GM23338 (cell line): ENCODE measurements around the gene CAPN10. TPM values are rescaled to one million over a fixed set of nuclear protein-coding genes. Genes with fewer than 3 reads are reported as not detected.
A peak's percentile ranks its signal among the peaks of the same experiment; 100 is the strongest.

Experiments used
- ATAC-seq: fragments of 200-7000 bp; cut with Tn5 transposase; 3 replicates; pipeline ENCODE4 v1.9.1; 2020
- DNase-seq: peaks from one replicate; pipeline ENCODE4 v3.0.0-alpha.2; 2015; ENCODE audit warnings: low spot score
- H2AFZ ChIP-seq: fragments of 200-600 bp; sonication (generic); 2 replicates; pipeline ENCODE4 v1.8.0; 2016; ENCODE audit warnings: antibody characterized with exemption, mild to moderate bottlenecking, moderate library complexity
- H3F3A ChIP-seq: fragments of 200-600 bp; sonication (generic); replicated peaks from 2 replicates; pipeline ENCODE4 v1.8.0; 2017; ENCODE audit warnings: antibody characterized with exemption, mixed run types, low read depth
- H3K27ac ChIP-seq: fragments of 200-600 bp; sonication (generic); 2 replicates; pipeline ENCODE4 v1.6.1; 2016; ENCODE audit warnings: low read depth
- H3K27me3 ChIP-seq: fragments of 200-600 bp; sonication (generic); 2 replicates; pipeline ENCODE4 v1.8.0; 2016; ENCODE audit warnings: mild to moderate bottlenecking, mixed run types, moderate library complexity; ENCODE audit not compliant: insufficient read depth
- H3K36me3 ChIP-seq: fragments of 200-600 bp; sonication (generic); 2 replicates; pipeline ENCODE4 v1.8.0; 2016; ENCODE audit warnings: mild to moderate bottlenecking; ENCODE audit not compliant: insufficient read depth
- H3K4me1 ChIP-seq: fragments of 200-600 bp; sonication (generic); 2 replicates; pipeline ENCODE4 v1.8.0; 2016; ENCODE audit warnings: mild to moderate bottlenecking, moderate library complexity; ENCODE audit not compliant: insufficient read depth
- H3K4me2 ChIP-seq: fragments of 200-600 bp; sonication (generic); 2 replicates; pipeline ENCODE4 v1.7.1; 2017; ENCODE audit warnings: mixed run types
- H3K4me3 ChIP-seq: fragments of 200-600 bp; sonication (generic); 2 replicates; pipeline ENCODE4 v1.6.1; 2016; ENCODE audit warnings: mixed run types
- H3K79me2 ChIP-seq: fragments of 200-600 bp; sonication (generic); replicated peaks from 2 replicates; pipeline ENCODE4 v1.8.0; 2017; ENCODE audit warnings: mild to moderate bottlenecking; ENCODE audit not compliant: insufficient read depth
- H3K9me2 ChIP-seq: fragments of 200-600 bp; sonication (generic); 2 replicates; pipeline ENCODE4 v1.8.0; 2017; ENCODE audit not compliant: insufficient read depth
- H4K20me1 ChIP-seq: fragments of 200-600 bp; sonication (generic); replicated peaks from 2 replicates; pipeline ENCODE4 v1.8.0; 2017; ENCODE audit warnings: mild to moderate bottlenecking; ENCODE audit not compliant: insufficient read depth
- H3K27ac Mint-ChIP-seq: 2 replicates; pipeline ENCODE4 v1.8.0; 2020; ENCODE audit warnings: inconsistent platforms, mild to moderate bottlenecking, moderate library complexity, mixed read lengths
- H3K27me3 Mint-ChIP-seq: 3 replicates; pipeline ENCODE4 v1.8.0; 2022; ENCODE audit warnings: low read depth, mild to moderate bottlenecking, moderate library complexity, mixed read lengths, inconsistent platforms; ENCODE audit not compliant: insufficient read depth, poor library complexity
- H3K36me3 Mint-ChIP-seq: 3 replicates; pipeline ENCODE4 v1.8.0; 2021; ENCODE audit warnings: low read depth, mild to moderate bottlenecking, inconsistent platforms, moderate library complexity, mixed read lengths
- H3K4me1 Mint-ChIP-seq: 3 replicates; pipeline ENCODE4 v1.8.0; 2020; ENCODE audit warnings: mild to moderate bottlenecking, inconsistent platforms, mixed read lengths
- H3K4me3 Mint-ChIP-seq: 3 replicates; pipeline ENCODE4 v1.8.0; 2021; ENCODE audit warnings: moderate library complexity, mild to moderate bottlenecking, inconsistent platforms, mixed read lengths
- H3K9me3 Mint-ChIP-seq: 3 replicates; pipeline ENCODE4 v1.8.0; 2020; ENCODE audit warnings: moderate library complexity, mild to moderate bottlenecking, inconsistent platforms, mixed read lengths
- CTCF ChIP-seq, 2 experiments: fragments of 200-600 bp in 1 of 2; sonication (generic) in 1 of 2; conservative IDR thresholded peaks; 2 replicates each; pipeline versions ENCODE4 v1.5.1 to v1.6.1; 2016 to 2017; ENCODE audit warnings: antibody characterized with exemption in 2 of 2, low read depth in 2 of 2, mild to moderate bottlenecking in 2 of 2, moderate library complexity in 1 of 2
- ETS1 ChIP-seq: IDR thresholded peaks from 2 replicates; pipeline ENCODE4 v1.6.1; 2016; ENCODE audit warnings: antibody characterized with exemption
- EZH2phosphoT487 ChIP-seq: fragments of 200-600 bp; sonication (generic); IDR thresholded peaks from one replicate; pipeline ENCODE4 v1.8.1; 2018; ENCODE audit warnings: antibody characterized with exemption; ENCODE audit not compliant: unreplicated experiment
- JUNB ChIP-seq: IDR thresholded peaks from one replicate; pipeline ENCODE4 v1.6.1; 2016; ENCODE audit warnings: antibody characterized with exemption; ENCODE audit not compliant: unreplicated experiment
- NANOG ChIP-seq: IDR thresholded peaks from 2 replicates; pipeline ENCODE4 v1.6.1; 2016; ENCODE audit warnings: antibody characterized with exemption, borderline replicate concordance
- REST ChIP-seq: IDR thresholded peaks from one replicate; pipeline ENCODE4 v1.6.1; 2018; ENCODE audit warnings: antibody characterized with exemption; ENCODE audit not compliant: unreplicated experiment
- polyA plus RNA-seq: library from polyadenylated mRNA; unstranded; fragments of >200 nt; fragmentation: Nextera tagmentation; extraction: Ambion mirVana; gene quantifications from 2 replicates; pipeline ENCODE4 v1.2.1, GENCODE V29; 2016
- total RNA-seq: library from RNA; depleted of rRNA; stranded (reverse); fragments of >200 nt; shearing (Covaris generic); gene quantifications from 2 replicates; pipeline ENCODE4 v1.2.3, GENCODE V29; 2014

The CAPN10 gene
- total and polyA plus RNA-seq, 2 experiments from 2014 or later, result 30.2 to 59.8 TPM

GRCh38 chr2:240579071-240579762 lies 7.3 kb upstream of the CAPN10 start (continued):
- TF ChIP-seq EZH2phosphoT487, result no peak
- no peak for TF ChIP-seq JUNB
- TF ChIP-seq REST, result no peak
- TF ChIP-seq ETS1, result no peak

- Histone ChIP-seq H3K27me3 (no peaks in the 10 kb centered on the region), H3K4me1 (peaks cover 4% of the 10 kb centered on the region), H3K79me2 (peaks cover 40% of the 10 kb centered on the region), H3K27ac (no peak overlapping the region), H2AFZ (no peak overlapping the region), H3K36me3 (no peaks in the 10 kb centered on the region), H3K4me3 (no peak overlapping the region), H3F3A (0 out of 2 replicates have a peak, but pooled peaks cover 2% of the 10 kb centered on the region), H4K20me1 (peaks cover 20% of the 10 kb centered on the region), H3K4me2 (no peak overlapping the region), H3K9me2 (no peaks in the 10 kb centered on the region)
- ATAC-seq, result peak; percentile 81
- peak overlapping the region; percentile 60; the same call in 1 of the 2 replicates for H3K27ac Mint-ChIP-seq
- H3K4me1 Mint-ChIP-seq, result peaks cover 23% of the 10 kb centered on the region
- TF ChIP-seq NANOG, result no peak
- TF ChIP-seq CTCF (conservative IDR thresholded peaks at IDR 0.05; ENCODE audit: low read depth in 2 of 2), result peak; percentile 60 to 74
- TF ChIP-seq EZH2phosphoT487, result no peak
- no peak for TF ChIP-seq ETS1
- no peak overlapping the region; the same call in 2 of the 3 replicates for H3K4me3 Mint-ChIP-seq
- H3K36me3 Mint-ChIP-seq, result peaks cover 3% of the 10 kb centered on the region; the same call in 2 of the 3 replicates
- DNase-seq, result peak; percentile 76
- no peaks in the 10 kb centered on the region for H3K9me3 Mint-ChIP-seq
- peaks cover 17% of the 10 kb centered on the region for H3K27me3 Mint-ChIP-seq
These were observed 6.5 kb upstream of the CAPN10 start for GRCh38 chr2:240579771-240580614.
